ENCODE data around the gene PAIP1. TPM values are rescaled to one million over a fixed set of nuclear protein-coding genes. Genes with fewer than 3 reads are reported as not detected.

Gene PAIP1
- total and polyA plus RNA-seq, 2 donors (not counting 3 experiments of a cell fraction or from before 2014, with no cell fraction given) = 69.1 to 90.1 TPM

DNA sequence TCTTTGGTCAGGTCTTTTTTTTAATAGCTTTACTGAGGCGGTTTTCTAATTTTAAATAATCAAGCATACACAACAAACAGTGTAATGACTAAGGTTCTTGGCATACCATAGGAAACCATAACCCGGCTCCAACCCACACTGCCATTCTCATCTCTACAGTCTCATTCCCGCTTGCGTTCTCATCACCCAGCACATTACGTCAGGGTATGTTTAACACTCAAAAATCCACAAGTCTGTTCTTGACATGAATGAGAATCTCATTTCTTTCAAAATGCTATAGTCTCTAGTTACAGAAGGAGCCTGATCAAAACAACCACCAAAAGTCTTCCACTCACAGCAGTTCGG lies 42.4 kb downstream of the PAIP1 start:
- no peak for TF ChIP-seq MYC (IDR thresholded peaks at IDR 0.05; ENCODE audit: low read depth, low read length)
- no peak for TF ChIP-seq FOS (IDR thresholded peaks at IDR 0.05; ENCODE audit: borderline replicate concordance, insufficient read depth, low read length)
- no peak for TF ChIP-seq EZH2 (IDR thresholded peaks at IDR 0.05; ENCODE audit: borderline replicate concordance, low read depth, low read length, severe bottlenecking)
- TF ChIP-seq POLR2AphosphoS5 (IDR thresholded peaks at IDR 0.05; ENCODE audit: insufficient read depth, low read depth, low read length) = no peak
- TF ChIP-seq JUN (IDR thresholded peaks at IDR 0.05; ENCODE audit: borderline replicate concordance, insufficient read depth, insufficient read length, low read depth) = no peak
- TF ChIP-seq, protein P1, sequence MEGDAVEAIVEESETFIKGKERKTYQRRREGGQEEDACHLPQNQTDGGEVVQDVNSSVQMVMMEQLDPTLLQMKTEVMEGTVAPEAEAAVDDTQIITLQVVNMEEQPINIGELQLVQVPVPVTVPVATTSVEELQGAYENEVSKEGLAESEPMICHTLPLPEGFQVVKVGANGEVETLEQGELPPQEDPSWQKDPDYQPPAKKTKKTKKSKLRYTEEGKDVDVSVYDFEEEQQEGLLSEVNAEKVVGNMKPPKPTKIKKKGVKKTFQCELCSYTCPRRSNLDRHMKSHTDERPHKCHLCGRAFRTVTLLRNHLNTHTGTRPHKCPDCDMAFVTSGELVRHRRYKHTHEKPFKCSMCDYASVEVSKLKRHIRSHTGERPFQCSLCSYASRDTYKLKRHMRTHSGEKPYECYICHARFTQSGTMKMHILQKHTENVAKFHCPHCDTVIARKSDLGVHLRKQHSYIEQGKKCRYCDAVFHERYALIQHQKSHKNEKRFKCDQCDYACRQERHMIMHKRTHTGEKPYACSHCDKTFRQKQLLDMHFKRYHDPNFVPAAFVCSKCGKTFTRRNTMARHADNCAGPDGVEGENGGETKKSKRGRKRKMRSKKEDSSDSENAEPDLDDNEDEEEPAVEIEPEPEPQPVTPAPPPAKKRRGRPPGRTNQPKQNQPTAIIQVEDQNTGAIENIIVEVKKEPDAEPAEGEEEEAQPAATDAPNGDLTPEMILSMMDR (IDR thresholded peaks at IDR 0.05; ENCODE audit: extremely low read depth in 1 of 2, insufficient read depth in 1 of 2, low read depth in 1 of 2, low read length in 2 of 2) = no peak
- Histone ChIP-seq H3K4me2 (ENCODE audit: insufficient read depth, low read length) (peak overlapping the region; percentile 96), H3K4me3 (replicated peaks in 1 of 3; ENCODE audit: insufficient read depth in 1 of 3, low read depth in 1 of 3, low read length in 3 of 3) (peak overlapping the region; percentile 68 to 93 (median 89)), H3K27ac (ENCODE audit: insufficient read depth, low read depth, low read length) (peak overlapping the region; percentile 92), H3K9ac (replicated peaks; ENCODE audit: extremely low read depth, insufficient read depth, low read length) (peak overlapping the region; percentile 97), H3K36me3 (ENCODE audit: control insufficient read depth in 2 of 2, extremely low read depth in 1 of 2, insufficient read depth in 2 of 2, low read length in 2 of 2) (no peaks in the 10 kb centered on the region), H3K27me3 (ENCODE audit: control insufficient read depth in 2 of 2, insufficient read depth in 2 of 2, low read length in 2 of 2) (no peaks in the 10 kb centered on the region), H4K20me1 (replicated peaks; ENCODE audit: control insufficient read depth, extremely low read depth, insufficient read depth, low read length) (no peaks in the 10 kb centered on the region), H3K79me2 (ENCODE audit: control insufficient read depth, insufficient read depth, low read length) (peaks cover 16% of the 10 kb centered on the region), H3K9me1 (replicated peaks; ENCODE audit: control insufficient read depth, extremely low read depth, insufficient read depth, low read length) (no peaks in the 10 kb centered on the region), H3K4me1 (ENCODE audit: control insufficient read depth, extremely low read depth, insufficient read depth, low read length) (peaks cover 11% of the 10 kb centered on the region), H3K9me3 (replicated peaks; ENCODE audit: control insufficient read depth, insufficient read depth, low read length) (no peaks in the 10 kb centered on the region), H2AFZ (ENCODE audit: low read depth, low read length) (peak overlapping the region; percentile 90)
- BruUV-seq (replicated peaks) = TSS peak; percentile 93
- ChIA-PET CTCF (interaction anchor here (1.0 to 2.8 kb wide), 5 partner anchors 10 to 202 kb away, joined by 3 to 26 read pairs (median 4); partner anchors contain the start of genes HMGCS1 and TMEM267), POLR2A (interaction anchor here (1.0 to 1.3 kb wide), 2 partner anchors 9 to 30 kb away, joined by 5 to 9 read pairs; partner anchors contain the start of gene TMEM267)
- DNase-seq (ENCODE audit: low read depth, low spot score) = no peak
- intact Hi-C loops (cut with micrococcal nuclease) = loop anchor here (1.0 to 10.0 kb wide), 2 partner anchors 201 to 1860 kb away; partner anchors contain the start of gene HMGCS1
- dilution Hi-C loops (cut with MboI; ENCODE audit: extremely low pct_ligation_motif_present, low sequenced_read_pairs) = no loop called here
- peak; percentile 55 for FAIRE-seq
